Measurements from ENCODE around the gene NR2F1-AS1. TPM values are rescaled to one million over a fixed set of nuclear protein-coding genes. Genes with fewer than 3 reads are reported as not detected.
"Not testable (repeated sequence)": the region's sequence is repeated elsewhere in the genome, so short reads cannot be mapped to it uniquely, and the experiment has no call there.

Gene NR2F1-AS1
- total RNA-seq, 2 experiments from 2014 or later, result not detected

- DNase-seq, result no peak
- Mint-ChIP-seq H3K4me3 (no peak overlapping the region), H3K9me3 (peaks cover 1% of the 10 kb centered on the region), H3K36me3 (ENCODE audit: low read depth) (no peaks in the 10 kb centered on the region), H3K27ac (no peak overlapping the region), H3K27me3 (ENCODE audit: low read depth) (peaks cover 2% of the 10 kb centered on the region), H3K4me1 (ENCODE audit: low read depth) (no peaks in the 10 kb centered on the region)
- intact Hi-C loops (cut with micrococcal nuclease), result no loop called here
- CTCF ChIA-PET, result no interaction called here
Measured at GRCh38 chr5:93395971-93396379, 185.0 kb downstream of the NR2F1-AS1 start.

DNA sequence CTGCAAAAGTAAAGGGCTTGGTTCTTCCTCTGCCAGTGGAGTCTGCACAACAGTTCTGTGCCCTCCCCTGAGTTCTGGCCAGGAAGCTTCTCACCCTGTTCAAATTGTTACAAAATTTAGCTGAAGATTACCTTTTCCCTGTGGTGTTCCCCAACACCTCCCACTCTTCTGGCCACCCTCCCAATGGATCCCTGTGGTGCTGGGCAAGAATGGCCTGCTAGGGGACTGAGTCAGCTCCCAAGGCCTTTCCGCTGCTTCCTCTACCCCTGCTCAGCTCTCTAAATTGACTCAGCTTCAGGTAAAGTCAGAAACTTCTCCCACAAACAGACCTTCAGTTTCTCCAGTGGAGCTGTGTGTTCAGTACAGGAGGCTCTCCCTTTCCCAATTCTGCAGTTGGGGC is 186.0 kb downstream of the NR2F1-AS1 start:
- no peak for DNase-seq
- Mint-ChIP-seq H3K9me3 (peaks cover 1% of the 10 kb centered on the region), H3K4me1 (ENCODE audit: low read depth) (no peaks in the 10 kb centered on the region), H3K4me3 (no peak overlapping the region), H3K36me3 (ENCODE audit: low read depth) (no peaks in the 10 kb centered on the region), H3K27me3 (ENCODE audit: low read depth) (peaks cover 1% of the 10 kb centered on the region), H3K27ac (no peak overlapping the region)
- intact Hi-C loops (cut with micrococcal nuclease), result no loop called here
- CTCF ChIA-PET, result no interaction called here

DNA sequence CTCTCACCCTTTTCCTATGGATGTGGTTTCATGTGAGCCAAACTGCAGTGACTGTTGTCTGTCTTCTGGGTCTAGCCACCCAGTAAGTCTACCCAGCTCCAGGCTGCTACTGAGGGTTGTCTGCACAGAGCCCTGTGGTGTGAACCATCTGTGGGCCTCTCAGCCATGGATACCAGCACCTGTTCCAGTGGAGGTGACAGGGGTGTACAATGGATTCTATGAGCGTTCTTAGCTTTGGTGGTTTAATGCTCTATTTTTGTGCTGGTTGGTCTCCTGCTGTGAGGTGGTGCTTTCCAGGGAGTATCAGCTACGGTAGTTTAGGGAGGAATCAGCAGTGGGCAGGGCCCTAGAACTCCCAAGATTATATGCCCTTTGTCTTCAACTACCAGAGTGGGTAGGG is 186.7 kb downstream of the NR2F1-AS1 start:
- intact Hi-C loops (cut with micrococcal nuclease), result no loop called here
- H3K36me3 Mint-ChIP-seq (ENCODE audit: low read depth), result no peaks in the 10 kb centered on the region

GRCh38 chr5:93391169-93391568 is 189.8 kb downstream of the NR2F1-AS1 start:
- DNase-seq; H3K27me3 Mint-ChIP-seq (ENCODE audit: low read depth); intact Hi-C loops (cut with micrococcal nuclease); H3K9me3 Mint-ChIP-seq; CTCF ChIA-PET; H3K27ac Mint-ChIP-seq; H3K36me3 Mint-ChIP-seq (ENCODE audit: low read depth); H3K4me1 Mint-ChIP-seq (ENCODE audit: low read depth); H3K4me3 Mint-ChIP-seq: not testable (repeated sequence)

More for the DNA sequence above, 186.7 kb downstream of the NR2F1-AS1 start:
- no peak for DNase-seq
- H3K27ac Mint-ChIP-seq, result no peak overlapping the region
- H3K9me3 Mint-ChIP-seq, result peaks cover 1% of the 10 kb centered on the region
- H3K27me3 Mint-ChIP-seq (ENCODE audit: low read depth), result no peaks in the 10 kb centered on the region
- no peaks in the 10 kb centered on the region for H3K4me1 Mint-ChIP-seq (ENCODE audit: low read depth)
- no peak overlapping the region for H3K4me3 Mint-ChIP-seq
- CTCF ChIA-PET, result no interaction called here

DNA sequence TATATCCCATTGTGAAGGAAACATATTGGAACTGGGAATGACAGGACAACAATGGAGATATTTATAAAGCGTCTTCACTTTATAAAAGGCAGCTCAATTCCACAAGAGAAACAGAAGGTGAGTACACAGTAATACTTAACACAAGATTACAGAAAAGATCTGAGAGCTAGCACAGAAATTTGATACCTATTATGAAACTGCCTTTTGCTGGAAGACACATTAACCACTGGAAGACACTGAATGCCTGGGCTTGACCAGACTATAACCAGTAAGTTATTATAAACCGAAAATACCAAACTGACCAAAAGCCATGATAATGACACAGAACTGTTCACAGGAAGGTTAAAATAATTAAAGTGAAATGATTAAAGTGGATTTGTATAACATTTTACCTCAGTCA is 195.4 kb downstream of the NR2F1-AS1 start:
- intact Hi-C loops (cut with micrococcal nuclease), result no loop called here
- CTCF ChIA-PET, result no interaction called here
- Mint-ChIP-seq H3K4me1 (ENCODE audit: low read depth) (no peaks in the 10 kb centered on the region), H3K27ac (no peak overlapping the region), H3K9me3 (no peaks in the 10 kb centered on the region), H3K36me3 (ENCODE audit: low read depth) (no peaks in the 10 kb centered on the region), H3K27me3 (ENCODE audit: low read depth) (no peaks in the 10 kb centered on the region), H3K4me3 (no peak overlapping the region)
- DNase-seq, result no peak

GRCh38 chr5:93384995-93385394 is 196.0 kb downstream of the NR2F1-AS1 start:
- DNase-seq, result no peak
- CTCF ChIA-PET, result no interaction called here
- H3K4me1 Mint-ChIP-seq (ENCODE audit: low read depth), result no peaks in the 10 kb centered on the region
- H3K9me3 Mint-ChIP-seq, result no peaks in the 10 kb centered on the region
- no peaks in the 10 kb centered on the region for H3K27me3 Mint-ChIP-seq (ENCODE audit: low read depth)
- H3K36me3 Mint-ChIP-seq (ENCODE audit: low read depth), result no peaks in the 10 kb centered on the region
- H3K4me3 Mint-ChIP-seq, result no peak overlapping the region
- intact Hi-C loops (cut with micrococcal nuclease), result no loop called here
- no peak overlapping the region for H3K27ac Mint-ChIP-seq

GRCh38 chr5:93384026-93384425 is 197.0 kb downstream of the NR2F1-AS1 start:
- DNase-seq, result no peak
- Mint-ChIP-seq H3K4me1 (ENCODE audit: low read depth) (no peaks in the 10 kb centered on the region), H3K36me3 (ENCODE audit: low read depth) (no peaks in the 10 kb centered on the region), H3K4me3 (no peak overlapping the region), H3K27ac (no peak overlapping the region), H3K27me3 (ENCODE audit: low read depth) (no peaks in the 10 kb centered on the region), H3K9me3 (no peaks in the 10 kb centered on the region)
- intact Hi-C loops (cut with micrococcal nuclease), result no loop called here
- CTCF ChIA-PET, result no interaction called here

DNA sequence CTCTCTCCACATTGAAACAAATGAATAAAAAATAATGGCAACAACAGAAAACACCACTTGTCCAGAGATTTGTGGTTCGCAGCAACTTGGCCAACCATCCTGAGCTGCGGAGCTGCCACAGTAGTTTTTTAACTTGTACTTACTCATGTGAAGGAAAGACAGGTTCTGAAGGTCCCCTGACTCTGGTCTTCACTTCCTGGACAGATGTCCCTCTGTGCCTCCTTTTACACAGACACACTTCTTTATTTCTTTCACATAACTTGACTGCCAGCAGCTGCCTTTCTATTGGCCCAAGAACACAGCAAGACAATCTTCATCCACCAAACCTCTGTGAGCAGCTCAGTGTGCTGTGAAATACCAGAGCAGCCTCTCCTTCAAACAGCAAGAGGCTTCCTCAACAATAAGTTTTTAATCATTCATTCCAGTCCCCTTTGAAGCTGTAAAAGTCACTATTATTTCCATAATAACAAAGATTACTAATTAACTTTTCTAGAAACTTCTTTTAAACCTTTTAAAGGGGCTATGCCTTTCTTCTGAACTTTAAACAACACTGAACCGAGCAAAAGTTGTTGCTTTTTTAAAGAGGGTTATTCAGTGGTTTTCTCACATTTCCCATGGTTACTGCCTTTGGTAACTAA is 198.7 kb downstream of the NR2F1-AS1 start:
- CTCF ChIA-PET, result no interaction called here
- H3K27me3 Mint-ChIP-seq (ENCODE audit: low read depth), result no peaks in the 10 kb centered on the region
- H3K27ac Mint-ChIP-seq, result no peak overlapping the region
- H3K36me3 Mint-ChIP-seq (ENCODE audit: low read depth), result no peaks in the 10 kb centered on the region
- no peaks in the 10 kb centered on the region for H3K9me3 Mint-ChIP-seq
- DNase-seq, result no peak
- intact Hi-C loops (cut with micrococcal nuclease), result no loop called here
- H3K4me1 Mint-ChIP-seq (ENCODE audit: low read depth), result no peaks in the 10 kb centered on the region
- no peak overlapping the region for H3K4me3 Mint-ChIP-seq

GRCh38 chr5:93381057-93381456 is 200.0 kb downstream of the NR2F1-AS1 start:
- no peaks in the 10 kb centered on the region for H3K36me3 Mint-ChIP-seq (ENCODE audit: low read depth)
- no peak for DNase-seq
- H3K9me3 Mint-ChIP-seq, result no peaks in the 10 kb centered on the region
- no peaks in the 10 kb centered on the region for H3K27me3 Mint-ChIP-seq (ENCODE audit: low read depth)
- no peak overlapping the region for H3K27ac Mint-ChIP-seq
- no peaks in the 10 kb centered on the region for H3K4me1 Mint-ChIP-seq (ENCODE audit: low read depth)
- intact Hi-C loops (cut with micrococcal nuclease), result no loop called here
- CTCF ChIA-PET, result no interaction called here
- no peak overlapping the region for H3K4me3 Mint-ChIP-seq

GRCh38 chr5:93378073-93378472 is 202.9 kb downstream of the NR2F1-AS1 start:
- DNase-seq, result no peak
- Mint-ChIP-seq H3K27ac (no peak overlapping the region), H3K9me3 (no peaks in the 10 kb centered on the region), H3K4me3 (no peak overlapping the region), H3K27me3 (ENCODE audit: low read depth) (no peaks in the 10 kb centered on the region), H3K36me3 (ENCODE audit: low read depth) (no peaks in the 10 kb centered on the region), H3K4me1 (ENCODE audit: low read depth) (no peaks in the 10 kb centered on the region)
- CTCF ChIA-PET, result no interaction called here
- intact Hi-C loops (cut with micrococcal nuclease), result no loop called here

DNA sequence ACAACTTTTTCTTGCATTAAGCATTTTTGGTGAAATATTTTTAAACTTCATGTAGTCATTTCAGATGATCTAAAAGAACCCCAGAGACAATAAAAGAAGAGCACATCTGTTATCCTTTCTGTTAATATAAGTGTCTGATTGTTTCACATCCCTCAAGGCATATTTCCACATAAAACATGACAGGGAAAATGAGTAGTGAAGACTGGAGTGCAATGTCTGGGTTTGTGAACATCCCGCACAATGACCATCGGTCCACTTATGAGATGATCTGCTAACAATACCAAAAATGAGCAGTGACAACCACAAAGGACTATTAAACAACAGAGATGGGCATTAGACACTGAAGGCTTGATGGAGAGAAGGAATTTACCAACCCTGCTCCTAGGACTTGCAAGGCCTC is 209.1 kb downstream of the NR2F1-AS1 start:
- CTCF ChIA-PET, result no interaction called here
- intact Hi-C loops (cut with micrococcal nuclease), result no loop called here
- Mint-ChIP-seq H3K4me3 (no peak overlapping the region), H3K36me3 (ENCODE audit: low read depth) (no peaks in the 10 kb centered on the region), H3K9me3 (peaks cover 2% of the 10 kb centered on the region), H3K4me1 (ENCODE audit: low read depth) (no peaks in the 10 kb centered on the region), H3K27me3 (ENCODE audit: low read depth) (no peaks in the 10 kb centered on the region), H3K27ac (no peak overlapping the region)
- DNase-seq, result no peak

DNA sequence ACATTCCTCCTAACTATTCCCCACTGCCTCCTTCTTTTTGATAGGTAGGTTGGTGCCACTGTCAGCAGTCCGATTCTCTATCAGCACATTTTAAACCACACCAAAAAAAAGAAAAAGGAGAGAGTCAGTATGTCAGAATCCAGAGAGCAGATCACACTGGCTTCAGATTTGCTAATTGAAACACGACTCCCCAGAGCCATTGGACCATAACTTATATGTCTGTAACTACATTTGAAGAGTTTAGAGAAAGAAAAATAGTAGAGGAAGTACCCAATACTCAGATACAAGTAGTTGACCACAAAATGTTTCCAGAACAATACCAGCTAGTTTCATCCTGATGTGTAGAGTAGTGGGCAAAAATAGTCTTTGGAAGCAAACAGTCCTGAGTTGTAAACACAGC is 216.6 kb downstream of the NR2F1-AS1 start:
- Mint-ChIP-seq H3K4me3 (no peak overlapping the region), H3K36me3 (ENCODE audit: low read depth) (no peaks in the 10 kb centered on the region), H3K9me3 (no peaks in the 10 kb centered on the region), H3K4me1 (ENCODE audit: low read depth) (no peaks in the 10 kb centered on the region), H3K27me3 (ENCODE audit: low read depth) (no peaks in the 10 kb centered on the region), H3K27ac (no peak overlapping the region)
- CTCF ChIA-PET, result no interaction called here
- intact Hi-C loops (cut with micrococcal nuclease), result no loop called here
- no peak for DNase-seq

- H3K36me3 Mint-ChIP-seq (ENCODE audit: low read depth), result no peaks in the 10 kb centered on the region
Measured at GRCh38 chr5:93360436-93361088, 220.5 kb downstream of the NR2F1-AS1 start.

More at GRCh38 chr5:93360436-93361088, 220.5 kb downstream of the NR2F1-AS1 start:
- H3K4me1 Mint-ChIP-seq (ENCODE audit: low read depth), result no peaks in the 10 kb centered on the region
- no peak overlapping the region for H3K27ac Mint-ChIP-seq
- intact Hi-C loops (cut with micrococcal nuclease), result no loop called here
- no peak for DNase-seq
- no peaks in the 10 kb centered on the region for H3K27me3 Mint-ChIP-seq (ENCODE audit: low read depth)
- H3K9me3 Mint-ChIP-seq, result no peaks in the 10 kb centered on the region
- CTCF ChIA-PET, result no interaction called here
- no peak overlapping the region for H3K4me3 Mint-ChIP-seq

All from activated naive CD4-positive, alpha-beta T cell treated with anti-CD3 and anti-CD28 coated beads for 36 hours (primary cell).